Measurements from ENCODE around the gene TRMU.

TRMU gene

DNA sequence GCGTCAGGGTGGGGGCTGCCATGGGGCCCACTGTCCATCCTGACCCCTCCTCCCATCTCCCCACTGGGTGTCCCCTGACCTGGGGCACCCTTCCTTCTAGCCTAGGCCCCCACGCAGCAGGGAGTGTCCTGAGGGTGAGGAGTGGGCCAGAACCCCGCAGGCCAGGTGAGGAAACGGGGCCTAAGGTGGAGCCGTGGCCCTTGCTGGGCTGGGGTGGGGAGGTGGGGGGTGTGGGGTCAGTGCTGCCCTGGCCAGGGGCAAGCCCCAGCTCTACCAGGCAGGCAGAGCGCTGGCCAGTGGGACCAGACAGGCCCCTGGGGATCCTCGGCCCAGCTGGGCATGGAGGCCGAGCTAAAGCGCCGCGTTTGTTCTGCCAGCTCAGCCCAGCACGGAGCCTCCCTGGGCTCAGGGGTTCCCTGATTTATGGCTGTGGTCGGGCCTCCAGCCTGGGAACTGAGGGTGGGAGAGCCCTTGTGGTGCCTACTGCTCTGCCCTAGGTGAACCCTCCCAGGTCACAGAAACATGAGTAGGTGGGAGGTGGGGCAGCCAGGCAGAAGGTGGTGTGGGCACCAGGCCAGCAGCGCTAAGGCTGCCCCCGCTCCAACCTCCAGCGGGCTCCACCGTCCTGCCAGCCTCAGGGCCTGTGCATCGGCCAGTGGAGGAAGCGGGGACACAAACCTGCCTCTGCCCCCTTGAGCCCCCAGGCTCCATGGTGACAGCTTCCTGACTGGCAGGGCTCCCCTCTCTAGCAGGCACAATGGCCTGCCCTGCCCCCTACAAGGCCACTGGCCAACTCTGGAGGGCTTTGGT is 22.4 kb downstream of the TRMU start:
- DNase-seq = no peak

DNA sequence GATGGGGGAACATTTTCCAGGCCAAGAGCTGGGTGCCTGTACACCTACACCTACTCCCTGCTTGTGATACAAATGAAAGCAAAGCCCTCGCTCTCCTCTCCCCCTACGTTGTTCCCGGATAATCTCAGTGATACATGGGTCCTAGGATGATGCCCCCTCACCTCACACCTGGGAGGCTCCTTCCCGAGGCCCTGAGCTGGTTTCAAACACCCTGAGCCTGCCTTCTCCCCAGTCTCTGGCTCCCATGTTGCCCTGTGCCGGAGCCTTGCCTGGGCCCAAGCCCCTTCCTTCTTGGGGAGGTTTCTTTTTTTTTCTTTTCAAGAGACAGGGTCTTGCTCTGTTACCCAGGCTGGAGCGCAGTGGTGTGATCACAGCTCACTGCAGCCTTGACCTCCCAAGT is 23.3 kb downstream of the TRMU start:
- DNase-seq = no peak

DNA sequence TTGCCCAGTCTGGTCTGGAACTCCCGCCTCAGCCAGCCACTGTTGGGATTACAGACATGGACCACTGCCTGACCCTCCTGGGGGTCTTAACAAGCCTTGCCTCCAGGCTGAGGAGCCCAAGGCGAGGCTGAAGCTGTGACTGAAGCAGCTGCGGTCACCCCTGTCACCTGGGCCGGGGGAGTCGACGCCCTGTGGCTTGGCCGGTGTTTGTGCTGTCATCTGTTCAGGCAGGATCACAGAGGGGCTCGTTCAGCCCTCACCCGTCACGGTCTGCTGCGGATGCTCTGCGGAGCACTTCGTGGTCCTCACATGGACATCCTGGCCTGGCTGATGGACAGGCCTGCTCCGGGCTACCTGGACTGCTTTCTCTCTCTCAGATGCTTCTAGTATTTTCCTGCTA is 23.8 kb downstream of the TRMU start:
- DNase-seq = no peak

DNA sequence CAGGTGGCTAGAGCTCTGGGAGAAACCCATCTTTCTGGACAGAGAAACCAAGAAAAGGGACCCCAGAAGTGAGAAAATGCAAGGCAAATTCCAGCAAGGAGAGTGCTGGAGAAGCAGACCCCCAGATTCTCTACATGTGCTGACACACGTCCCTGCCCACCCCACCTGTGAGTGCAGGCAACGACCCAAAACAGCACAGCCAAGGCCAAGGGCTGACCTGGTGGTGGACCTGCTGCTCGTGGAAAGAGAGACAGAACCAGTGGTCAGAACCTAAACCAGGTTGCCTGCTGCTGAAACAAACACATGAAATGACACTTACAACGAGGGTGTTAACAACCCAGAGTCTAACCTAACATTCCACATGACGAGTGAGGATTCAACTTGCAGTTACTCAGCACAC is 24.6 kb downstream of the TRMU start:
- no peak for DNase-seq

DNA sequence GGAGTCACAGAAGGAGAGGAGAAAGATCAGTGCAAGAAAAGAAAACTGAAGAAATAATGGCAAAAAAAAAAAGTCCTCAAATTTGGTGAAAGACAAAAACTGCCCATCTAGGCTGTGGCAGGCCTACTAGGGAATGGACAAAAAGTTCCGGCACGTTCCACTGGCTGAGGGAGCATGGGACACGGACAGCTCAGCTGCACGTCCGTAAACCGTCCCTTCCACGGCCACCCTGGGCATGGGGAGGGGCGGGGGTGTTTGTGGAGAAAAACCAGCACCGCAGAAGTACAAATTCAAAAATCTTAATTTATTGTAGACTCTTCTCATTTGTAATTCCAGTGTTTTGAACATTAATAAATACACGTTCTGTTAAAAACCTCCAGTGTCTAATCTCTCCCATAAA is 25.4 kb downstream of the TRMU start:
- DNase-seq = no peak

DNA sequence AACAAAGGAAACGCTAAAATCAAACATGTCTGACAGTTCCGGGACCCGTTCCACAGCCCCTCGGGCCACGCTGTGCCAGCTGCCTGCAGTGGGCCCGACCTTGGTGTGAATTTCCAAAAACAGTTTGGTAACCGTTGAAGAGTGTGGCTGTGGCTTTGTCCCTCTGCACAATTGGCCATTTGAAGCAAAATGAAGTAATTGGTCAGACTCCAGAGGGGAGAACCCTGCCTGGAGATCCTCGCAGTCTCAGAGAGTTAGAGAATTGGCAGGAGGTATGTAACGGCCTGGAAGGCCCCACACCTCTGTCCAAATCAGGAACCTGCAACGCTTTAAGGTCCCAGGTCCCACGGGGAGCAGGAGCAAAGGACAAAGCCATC is 26.3 kb downstream of the TRMU start:
- DNase-seq = no peak

DNA sequence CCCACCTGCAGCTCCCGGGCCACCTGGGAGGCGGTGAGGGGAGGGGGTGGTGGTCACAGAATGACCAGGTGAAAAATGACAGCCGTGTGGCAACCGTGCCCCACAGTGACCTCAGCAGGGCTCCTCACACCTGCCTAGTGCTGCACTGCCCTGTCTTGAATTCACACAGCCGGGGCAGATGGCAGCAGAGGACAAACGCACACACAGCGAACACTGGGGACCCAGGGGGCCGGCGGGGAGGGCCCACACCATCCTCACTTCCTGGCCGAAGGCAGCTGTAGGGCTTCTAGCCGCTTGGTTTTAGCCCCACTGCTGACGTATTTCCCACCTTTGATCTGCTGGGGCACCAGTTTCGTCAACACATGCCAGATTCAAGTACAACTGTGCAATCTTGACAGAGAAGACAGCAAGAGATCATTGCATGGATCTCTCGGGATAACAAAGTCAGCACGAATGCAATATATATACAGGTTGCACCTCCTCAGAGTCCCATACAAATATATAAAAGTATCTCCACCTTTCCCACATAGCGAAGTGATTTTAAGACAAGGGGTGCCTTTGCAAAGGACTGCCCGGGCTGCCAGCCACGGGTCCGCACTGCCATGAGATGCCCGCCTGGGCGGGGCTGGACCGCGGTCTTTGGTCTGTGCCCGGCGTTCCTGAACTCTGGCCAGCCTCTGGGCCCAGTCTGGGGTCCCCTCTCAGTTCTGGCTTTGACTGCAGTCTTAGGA is 26.9 kb downstream of the TRMU start:
- no peak for DNase-seq

DNA sequence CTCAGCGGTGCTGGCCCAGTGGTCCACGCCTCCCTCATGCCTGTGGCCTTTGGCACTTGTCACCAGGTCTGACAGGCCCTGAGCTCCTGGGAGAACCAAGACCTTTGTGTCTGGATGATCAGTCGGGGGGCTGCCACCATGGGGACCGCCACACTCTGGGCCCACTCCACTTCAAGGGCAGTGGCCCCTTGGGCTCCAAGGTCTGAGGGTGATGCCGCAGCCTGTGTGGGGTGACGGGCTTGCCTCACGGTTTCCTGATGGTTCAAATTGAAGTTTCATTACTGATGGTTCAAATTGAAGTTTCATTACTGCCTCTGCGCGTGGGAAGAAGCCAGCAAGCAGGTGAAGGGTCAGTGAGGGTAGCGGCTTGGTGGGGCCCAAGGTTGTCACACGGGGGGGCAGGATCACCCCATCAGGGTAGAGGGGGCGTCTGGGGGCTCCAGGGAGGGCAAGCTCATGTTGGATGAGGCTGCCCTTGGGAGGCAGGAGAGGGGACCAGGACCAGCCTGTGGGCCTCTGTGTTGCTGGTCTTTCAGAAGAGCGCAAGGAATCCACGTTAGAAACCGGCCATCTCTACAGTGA is 27.5 kb downstream of the TRMU start:
- DNase-seq = no peak

DNA sequence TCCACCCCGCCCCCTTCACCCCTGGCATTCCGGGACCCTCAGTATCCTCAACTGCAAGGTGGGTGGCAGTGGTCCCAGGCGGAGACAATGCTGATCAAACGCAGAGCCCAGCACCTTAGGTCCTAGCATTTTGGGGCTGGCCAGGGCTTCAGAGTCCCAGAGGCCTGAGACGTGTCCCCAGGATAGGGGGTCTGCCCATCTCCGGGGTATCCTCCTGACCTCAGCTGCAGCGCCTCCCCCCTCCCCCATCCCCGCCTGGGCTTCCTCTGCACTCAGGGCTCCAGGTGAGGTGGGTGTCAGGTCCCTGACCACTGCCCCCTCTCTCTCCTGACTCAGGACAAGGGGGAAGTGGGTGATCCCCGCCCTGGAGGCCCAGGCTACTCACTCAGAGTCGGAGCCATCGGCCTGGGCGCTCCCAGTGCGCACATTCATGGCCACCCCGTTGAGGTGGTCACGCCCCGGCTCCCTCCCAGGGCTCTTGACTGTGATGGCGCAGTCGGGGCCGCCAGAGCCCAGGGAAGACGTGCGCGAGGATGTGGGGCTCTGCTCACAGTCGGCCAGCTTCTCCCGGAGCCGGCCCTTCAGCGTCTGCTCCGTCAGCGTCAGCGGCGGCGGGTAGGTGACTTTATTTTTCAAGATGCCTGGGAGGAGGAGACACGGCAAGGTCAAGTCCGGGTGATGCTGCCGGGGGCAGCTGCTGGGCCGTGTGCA is 28.3 kb downstream of the TRMU start:
- no peak for DNase-seq

DNA sequence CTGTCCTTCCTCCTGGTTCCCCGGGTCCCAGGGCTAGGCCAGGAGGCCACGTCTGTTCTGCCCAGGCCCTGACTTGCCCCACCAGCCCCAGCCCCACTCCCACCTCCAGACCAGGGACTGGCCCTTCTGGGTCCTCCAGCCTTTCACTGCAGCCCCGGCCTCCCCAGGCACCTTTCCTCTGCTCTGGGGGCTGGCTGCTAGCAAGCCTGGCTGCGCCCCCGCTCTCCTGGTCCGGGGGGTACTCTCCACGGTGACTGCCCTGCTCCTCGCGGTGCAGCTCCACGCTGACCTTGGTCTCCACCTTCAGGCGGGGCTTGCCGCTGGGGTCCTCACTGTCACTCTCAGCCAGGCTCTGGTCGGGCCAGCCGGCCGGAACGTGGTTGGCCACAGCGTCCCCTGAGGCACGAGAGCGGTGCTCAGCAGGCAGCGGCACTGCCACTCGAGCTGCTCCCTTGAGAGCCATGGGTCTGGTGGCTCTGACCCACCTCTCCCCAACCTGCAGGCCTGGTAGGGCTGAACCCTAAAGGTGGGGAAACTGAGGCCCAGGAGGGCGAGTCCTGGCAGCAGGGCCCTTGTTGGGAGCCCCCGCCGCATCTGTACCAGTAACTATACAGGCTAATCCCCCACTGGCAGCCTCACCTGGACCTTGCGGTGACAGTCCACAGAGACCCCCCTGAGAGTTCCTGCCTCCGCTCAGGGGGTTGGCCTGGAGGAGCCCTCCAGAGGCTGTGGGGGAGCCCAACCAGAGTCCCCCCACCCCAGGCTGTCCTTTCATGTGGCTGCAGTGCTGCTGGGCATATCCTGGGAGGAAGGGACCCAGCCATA is 29.0 kb downstream of the TRMU start:
- no peak for DNase-seq

DNA sequence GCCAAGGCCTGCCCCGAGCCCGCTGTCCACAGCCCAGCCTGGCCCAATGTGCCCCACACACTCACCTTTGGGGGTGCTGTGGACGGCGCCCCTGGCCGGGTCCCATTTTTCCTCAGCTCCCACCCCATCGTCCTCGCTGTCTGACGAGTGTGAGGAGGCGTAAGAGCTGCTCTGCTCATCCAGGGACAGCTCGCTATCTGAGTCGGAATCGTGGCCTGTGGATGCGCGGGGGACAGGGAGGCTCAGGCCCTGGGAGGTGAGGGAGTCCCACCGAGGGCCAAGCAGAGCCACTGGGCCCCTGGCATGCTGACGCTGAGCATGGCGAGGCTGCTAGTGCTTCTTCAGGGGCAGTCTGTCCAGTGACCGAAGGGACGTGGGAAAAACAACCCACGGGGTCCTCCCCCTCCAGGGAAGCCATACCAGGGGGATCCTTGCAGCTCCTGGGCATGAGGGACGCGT is 29.7 kb downstream of the TRMU start:
- no peak for DNase-seq

DNA sequence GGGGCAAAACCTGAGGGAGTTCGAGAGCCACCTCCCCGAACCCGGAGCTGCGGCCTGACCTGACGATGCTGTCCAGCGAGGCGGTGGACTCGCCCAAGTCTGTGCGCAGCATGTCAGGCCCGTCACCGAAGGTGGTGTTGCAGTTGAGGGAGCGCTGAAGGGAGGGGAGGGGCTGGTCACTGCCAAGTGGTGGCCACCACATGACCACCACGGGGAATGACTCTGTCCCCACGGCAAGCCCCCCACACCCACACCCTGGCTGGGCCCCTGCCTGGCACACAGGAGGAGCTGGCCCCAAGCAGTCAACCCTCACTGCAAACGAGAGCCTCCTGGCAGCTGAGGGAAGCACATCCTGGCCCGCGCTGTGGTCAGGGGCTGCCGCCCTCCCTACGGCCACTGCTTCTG is 30.8 kb downstream of the TRMU start:
- DNase-seq = no peak

DNA sequence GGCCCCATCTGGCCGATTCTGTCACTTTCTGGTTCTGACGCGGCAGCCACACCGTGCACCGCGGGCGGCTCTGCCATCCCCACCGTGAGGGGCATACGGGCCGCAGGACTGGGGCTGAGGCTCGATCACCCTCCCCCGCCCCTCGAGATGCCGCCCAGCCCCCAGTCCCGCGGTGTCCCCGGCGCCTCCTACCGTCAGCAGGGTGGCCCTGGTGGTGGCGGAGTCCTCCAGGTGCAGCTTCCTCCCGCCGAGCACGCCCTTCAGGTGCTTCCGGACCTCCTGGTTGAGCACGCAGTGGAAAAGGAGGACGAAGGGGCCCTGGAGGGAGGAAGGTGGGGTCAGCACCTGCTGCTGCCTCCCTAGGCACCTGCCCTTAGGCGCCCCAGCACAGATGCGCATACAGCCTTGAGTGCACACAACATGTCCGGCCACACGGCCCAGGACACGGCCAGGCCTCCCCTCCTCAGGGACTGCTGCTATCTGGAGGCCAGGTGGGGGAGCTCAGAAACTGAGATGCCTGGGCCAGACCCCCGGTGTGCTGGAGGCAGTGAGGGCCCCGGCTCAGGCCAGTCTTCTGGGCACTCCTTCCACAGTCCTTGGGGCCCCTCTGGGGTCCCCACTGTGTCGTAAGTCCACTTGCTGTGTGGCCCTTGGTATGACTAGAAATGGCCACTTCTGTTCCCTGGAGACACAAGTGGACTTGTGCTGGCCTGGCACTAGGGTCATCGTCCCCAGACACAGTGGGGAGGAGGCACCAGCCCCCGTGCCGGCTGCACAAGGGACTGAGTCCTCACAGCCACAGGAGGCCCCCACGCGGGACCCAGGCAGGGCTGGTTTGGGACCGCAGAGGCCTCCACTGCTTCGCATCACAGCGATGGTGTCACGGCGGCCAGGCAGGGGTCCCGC is 31.5 kb downstream of the TRMU start:
- no peak for DNase-seq

DNA sequence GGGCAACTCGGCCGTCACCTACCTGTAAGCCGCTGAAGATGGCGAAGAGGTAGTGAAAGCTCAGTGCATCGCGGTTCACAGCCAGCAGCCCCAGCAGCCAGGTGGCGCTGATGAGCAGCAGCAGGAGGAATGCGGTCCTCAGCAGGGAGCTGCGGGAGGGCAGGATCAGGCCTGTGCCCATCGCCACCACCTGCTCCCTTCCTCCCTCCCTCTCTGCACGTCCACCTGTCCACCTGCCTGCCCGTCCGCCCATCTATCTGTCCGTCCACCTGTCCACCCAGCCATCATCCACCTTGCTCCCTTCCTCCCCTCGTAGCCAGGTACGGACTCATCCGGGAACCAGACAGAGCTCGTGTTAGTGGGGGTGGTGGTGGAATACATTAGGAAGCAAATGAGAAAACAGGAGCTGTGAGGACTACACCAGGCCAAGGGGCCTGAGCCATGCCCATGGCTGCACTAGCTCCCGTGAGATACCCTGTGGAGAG is 32.2 kb downstream of the TRMU start:
- peak; percentile 72 for DNase-seq

DNA sequence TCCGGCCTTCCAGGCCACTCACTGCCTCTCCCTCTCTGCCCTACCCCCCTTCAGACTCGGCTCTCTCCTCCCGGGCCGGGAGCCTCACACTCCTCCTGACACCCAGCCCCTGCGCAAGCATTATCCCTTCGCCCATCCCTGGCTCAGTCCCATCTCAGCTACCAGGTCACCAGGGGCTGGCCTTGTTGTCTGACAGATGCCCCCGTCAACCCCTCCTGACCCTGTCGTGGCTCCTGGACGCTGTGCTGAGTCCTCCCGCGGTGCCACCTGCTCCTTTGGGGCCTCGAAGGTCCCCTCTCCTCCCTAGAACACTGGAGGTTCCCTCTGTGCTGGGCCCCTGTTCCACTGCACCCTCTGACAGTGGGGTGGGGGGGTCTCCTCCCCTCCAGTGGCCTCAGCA is 32.9 kb downstream of the TRMU start:
- DNase-seq = no peak

DNA sequence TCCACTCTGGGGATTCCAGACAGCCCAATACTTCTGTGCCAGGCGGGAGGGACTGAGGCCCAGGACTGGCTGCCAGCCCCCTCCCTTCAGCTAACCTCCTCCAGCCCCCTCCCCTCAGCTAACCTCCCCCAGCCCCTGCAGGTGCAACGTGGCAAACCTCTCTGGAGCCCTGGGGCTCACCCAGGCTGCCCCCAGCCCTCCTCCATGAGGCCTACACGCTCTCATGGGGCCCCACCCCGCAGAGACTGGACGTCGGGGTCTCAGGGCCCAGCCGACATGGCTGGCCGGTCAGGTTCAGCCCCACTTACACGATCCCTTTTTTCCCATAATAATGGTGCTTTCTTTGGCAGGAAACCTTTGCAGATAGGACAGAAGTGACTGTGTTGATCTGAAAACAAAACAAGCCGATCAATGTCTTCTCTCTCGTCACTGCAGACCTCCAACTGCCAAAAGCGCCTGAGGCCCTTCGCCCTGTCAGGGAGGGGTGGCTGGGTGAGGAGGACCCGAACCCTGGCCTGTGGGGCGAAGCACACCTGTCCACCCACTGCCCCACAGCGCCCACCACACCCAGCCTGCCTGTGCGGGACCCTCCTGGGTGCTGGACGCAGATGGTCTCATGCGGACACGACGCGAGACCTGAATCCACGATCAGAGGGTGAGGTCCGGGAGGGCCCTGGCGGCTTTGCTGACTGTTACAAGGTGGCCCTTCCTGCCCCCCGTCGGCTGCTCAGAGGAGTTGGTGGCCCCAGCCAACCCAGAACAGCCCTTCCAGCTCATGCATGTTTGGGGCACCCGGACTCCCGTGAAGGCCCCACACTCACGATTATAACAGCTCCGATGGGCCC is 33.6 kb downstream of the TRMU start:
- DNase-seq = no peak

DNA sequence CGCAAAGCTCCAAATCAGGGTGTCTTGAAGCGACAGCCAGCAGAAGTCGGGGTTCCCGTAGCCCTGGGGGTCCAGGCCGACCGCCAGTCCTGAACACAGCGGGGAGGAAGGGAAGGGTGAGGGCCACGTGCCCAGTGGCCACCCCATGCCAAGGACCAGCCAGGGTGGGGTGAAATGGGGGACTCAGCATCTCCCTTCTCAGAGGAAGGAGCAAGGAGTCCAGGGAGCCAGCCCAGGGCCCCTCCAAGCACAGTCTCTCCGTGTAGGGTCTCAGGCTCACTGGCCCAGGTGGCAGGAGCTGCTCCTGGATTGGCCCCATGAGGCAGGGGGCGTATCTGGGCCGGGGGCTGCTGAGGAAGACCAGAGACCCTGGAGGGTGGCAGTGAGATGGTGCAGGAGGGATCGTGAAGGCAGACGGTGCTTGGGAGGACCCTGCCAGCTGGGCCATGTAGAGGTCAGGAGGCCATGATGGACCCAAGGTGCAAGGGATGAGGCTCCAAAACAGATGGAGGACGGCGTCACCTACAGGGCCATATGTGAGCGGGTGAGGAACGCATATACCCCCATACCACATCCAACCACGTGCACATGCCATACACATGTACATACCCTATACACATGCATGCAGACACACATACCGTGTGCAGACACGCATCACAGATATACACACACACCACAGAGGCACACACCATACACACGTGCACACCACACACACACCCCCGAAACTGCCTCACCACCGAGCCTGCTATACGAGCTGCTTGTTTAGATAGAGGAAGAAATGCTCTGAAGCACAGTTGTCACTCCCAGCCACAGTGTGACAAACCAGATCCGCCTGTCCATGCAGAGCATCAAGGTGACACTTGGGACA is 34.4 kb downstream of the TRMU start:
- DNase-seq = no peak

DNA sequence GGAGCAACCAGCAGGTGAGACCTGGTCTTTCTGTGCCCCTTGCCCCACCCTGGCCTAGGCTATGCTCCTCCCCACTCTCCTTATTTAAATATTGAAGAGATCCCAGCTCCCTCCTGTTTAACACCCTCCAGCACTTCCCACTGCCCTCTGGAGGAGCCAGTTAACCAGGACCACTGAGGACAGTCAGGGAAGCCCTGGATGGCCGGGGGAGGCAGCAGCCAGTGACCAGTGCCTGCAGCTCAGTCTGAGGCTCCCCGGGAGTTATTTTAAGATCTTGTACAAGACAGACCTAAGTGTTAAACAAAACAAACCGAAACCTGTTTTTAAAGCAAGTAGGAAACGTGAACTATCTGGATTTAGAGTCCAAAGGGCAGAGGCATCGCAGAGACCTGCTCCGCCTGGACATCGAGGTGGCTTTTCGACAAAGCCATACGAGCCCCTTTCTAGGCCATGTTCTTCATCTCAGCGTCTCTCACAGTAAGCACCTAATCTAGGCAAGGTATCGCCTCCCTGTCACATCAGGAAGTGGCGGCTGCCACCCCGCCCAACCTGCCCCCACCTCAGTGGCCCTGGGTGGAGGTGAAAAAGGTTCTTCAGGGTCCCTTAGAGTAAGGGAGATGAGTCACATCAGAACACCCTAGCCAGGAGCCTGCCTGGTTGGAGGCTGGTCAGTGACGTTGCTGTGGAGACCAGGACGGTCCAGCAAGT is 35.2 kb downstream of the TRMU start:
- no peak for DNase-seq
